ENCODE results near the gene GPC5.

GPC5 gene

DNA sequence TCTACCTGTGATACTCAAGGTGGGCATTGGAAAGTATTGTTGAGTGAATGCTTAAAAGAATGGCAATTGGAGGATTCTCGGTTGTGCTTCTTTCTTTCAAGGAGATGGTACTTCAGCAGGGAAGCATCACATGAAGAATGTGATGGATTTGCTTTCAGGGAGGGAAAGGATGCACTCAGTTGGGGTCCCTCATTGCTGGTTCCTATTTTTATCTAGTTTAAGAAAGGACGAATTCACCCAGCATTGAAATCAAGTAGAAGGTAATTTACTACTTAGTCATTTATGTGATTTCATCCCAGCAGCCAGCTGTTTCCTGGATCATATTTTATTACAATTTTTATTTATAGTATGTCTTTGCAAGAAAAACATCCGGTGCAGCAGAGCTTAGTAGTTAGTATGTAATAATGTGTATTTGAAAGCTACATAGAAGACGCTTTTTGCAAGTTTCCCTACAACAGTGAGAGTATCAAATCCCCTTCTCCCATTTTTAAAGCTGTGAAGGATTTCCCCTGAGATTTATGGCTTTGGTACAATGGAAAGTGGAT is 417.9 kb downstream of the GPC5 start:
- Histone ChIP-seq H3K9ac (ENCODE audit: low read depth, low read length) (no peak overlapping the region), H3K9me3 (ENCODE audit: insufficient read depth, low read depth, low read length) (no peaks in the 10 kb centered on the region), H3K4me3 (ENCODE audit: low read length) (no peak overlapping the region), H3K4me1 (ENCODE audit: insufficient read depth, low read length) (peaks cover 4% of the 10 kb centered on the region; the same call in 1 of the 2 replicates), H3K36me3 (ENCODE audit: insufficient read depth, low read length) (no peaks in the 10 kb centered on the region), H3K27me3 (ENCODE audit: insufficient read depth, low read length) (no peaks in the 10 kb centered on the region), H3K27ac (ENCODE audit: low read depth, low read length) (no peak overlapping the region)
- WGBS: 87% methylated on average over 3 of the region's 4 CpGs

GRCh38 chr13:91817250-91817649 is 418.8 kb downstream of the GPC5 start:
- no peaks in the 10 kb centered on the region for H3K9me3 ChIP-seq (ENCODE audit: insufficient read depth, low read depth, low read length)
- H3K4me3 ChIP-seq (ENCODE audit: low read length): no peak overlapping the region
- 95% methylated on average over 5 of the region's 5 CpGs for WGBS

GRCh38 chr13:91824416-91824815 is 426.0 kb downstream of the GPC5 start:
- Histone ChIP-seq H3K27ac (ENCODE audit: low read depth, low read length) (no peak overlapping the region), H3K9ac (ENCODE audit: low read depth, low read length) (no peak overlapping the region), H3K4me1 (ENCODE audit: insufficient read depth, low read length) (no peaks in the 10 kb centered on the region), H3K27me3 (ENCODE audit: insufficient read depth, low read length) (no peaks in the 10 kb centered on the region), H3K4me3 (ENCODE audit: low read length) (no peak overlapping the region), H3K9me3 (ENCODE audit: insufficient read depth, low read depth, low read length) (peaks cover 3% of the 10 kb centered on the region; the same call in 1 of the 2 replicates), H3K36me3 (ENCODE audit: insufficient read depth, low read length) (no peaks in the 10 kb centered on the region)

More at GRCh38 chr13:91817250-91817649, 418.8 kb downstream of the GPC5 start:
- Histone ChIP-seq H3K36me3 (ENCODE audit: insufficient read depth, low read length) (no peaks in the 10 kb centered on the region), H3K9ac (ENCODE audit: low read depth, low read length) (no peak overlapping the region), H3K27ac (ENCODE audit: low read depth, low read length) (no peak overlapping the region), H3K27me3 (ENCODE audit: insufficient read depth, low read length) (no peaks in the 10 kb centered on the region), H3K4me1 (ENCODE audit: insufficient read depth, low read length) (peaks cover 4% of the 10 kb centered on the region; the same call in 1 of the 2 replicates)

- no peaks in the 10 kb centered on the region for H3K4me1 ChIP-seq (ENCODE audit: insufficient read depth, low read length)
- H3K9me3 ChIP-seq (ENCODE audit: insufficient read depth, low read depth, low read length): peaks cover 3% of the 10 kb centered on the region; the same call in 1 of the 2 replicates
- H3K27me3 ChIP-seq (ENCODE audit: insufficient read depth, low read length): no peaks in the 10 kb centered on the region
- H3K36me3 ChIP-seq (ENCODE audit: insufficient read depth, low read length): no peaks in the 10 kb centered on the region
- no peak overlapping the region for H3K9ac ChIP-seq (ENCODE audit: low read depth, low read length)
- WGBS: 93% methylated on average over 2 of the region's 2 CpGs
- no peak overlapping the region for H3K4me3 ChIP-seq (ENCODE audit: low read length)
- no peak overlapping the region for H3K27ac ChIP-seq (ENCODE audit: low read depth, low read length)
Measured at GRCh38 chr13:91825516-91825915, 427.1 kb downstream of the GPC5 start.

DNA sequence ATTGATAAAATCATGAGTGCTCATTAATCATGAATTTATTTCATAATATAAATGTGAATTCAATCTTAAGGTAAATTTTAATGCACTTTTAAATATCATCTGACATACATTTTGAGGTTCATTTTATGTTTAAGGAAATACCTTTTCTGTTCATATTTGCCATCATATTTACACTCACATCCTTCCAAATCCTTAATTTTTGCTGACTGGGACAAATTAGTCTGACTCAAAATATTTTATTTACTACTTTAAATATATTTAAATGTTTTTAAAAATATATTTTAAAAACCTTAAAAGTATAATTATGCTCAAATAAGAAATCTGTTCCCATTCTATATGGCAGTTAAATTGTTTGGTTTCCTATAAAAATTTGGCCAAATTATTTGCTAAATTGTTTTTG is 438.1 kb downstream of the GPC5 start:
- H3K9me3 ChIP-seq (ENCODE audit: insufficient read depth, low read depth, low read length): no peaks in the 10 kb centered on the region
- H3K9ac ChIP-seq (ENCODE audit: low read depth, low read length): no peak overlapping the region
- H3K27me3 ChIP-seq (ENCODE audit: insufficient read depth, low read length): no peaks in the 10 kb centered on the region
- H3K4me1 ChIP-seq (ENCODE audit: insufficient read depth, low read length): no peaks in the 10 kb centered on the region
- no peak overlapping the region for H3K4me3 ChIP-seq (ENCODE audit: low read length)
- H3K36me3 ChIP-seq (ENCODE audit: insufficient read depth, low read length): no peaks in the 10 kb centered on the region
- H3K27ac ChIP-seq (ENCODE audit: low read depth, low read length): no peak overlapping the region

GRCh38 chr13:91845612-91846011 is 447.2 kb downstream of the GPC5 start:
- no peaks in the 10 kb centered on the region for H3K9me3 ChIP-seq (ENCODE audit: insufficient read depth, low read depth, low read length)
- no peaks in the 10 kb centered on the region for H3K4me1 ChIP-seq (ENCODE audit: insufficient read depth, low read length)
- no peak overlapping the region for H3K27ac ChIP-seq (ENCODE audit: low read depth, low read length)
- H3K4me3 ChIP-seq (ENCODE audit: low read length): no peak overlapping the region
- H3K27me3 ChIP-seq (ENCODE audit: insufficient read depth, low read length): no peaks in the 10 kb centered on the region
- no peak overlapping the region for H3K9ac ChIP-seq (ENCODE audit: low read depth, low read length)
- 100% methylated on average over 2 of the region's 3 CpGs for WGBS
- H3K36me3 ChIP-seq (ENCODE audit: insufficient read depth, low read length): no peaks in the 10 kb centered on the region

DNA sequence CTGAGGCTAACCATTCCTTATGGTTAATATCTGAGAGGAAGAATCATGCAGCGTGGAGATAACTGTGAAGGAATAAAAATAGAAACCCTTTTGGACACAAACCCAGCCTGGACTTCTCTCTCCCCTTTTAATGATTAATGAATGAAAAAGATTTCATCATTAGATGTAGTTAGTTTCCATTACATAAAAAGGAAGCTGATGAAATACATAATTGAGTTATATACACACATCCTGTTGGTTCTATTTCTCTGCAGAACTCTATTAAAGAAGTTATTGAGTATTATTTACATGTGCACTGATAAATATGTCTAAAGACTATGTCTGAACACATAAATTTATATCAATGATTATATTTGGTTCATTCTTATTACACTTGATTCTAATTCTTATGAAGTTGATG is 465.3 kb downstream of the GPC5 start:
- no peak overlapping the region for H3K4me3 ChIP-seq (ENCODE audit: low read length)
- H3K9ac ChIP-seq (ENCODE audit: low read depth, low read length): no peak overlapping the region
- H3K4me1 ChIP-seq (ENCODE audit: insufficient read depth, low read length): no peaks in the 10 kb centered on the region
- H3K27ac ChIP-seq (ENCODE audit: low read depth, low read length): no peak overlapping the region
- no peaks in the 10 kb centered on the region for H3K36me3 ChIP-seq (ENCODE audit: insufficient read depth, low read length)
- WGBS: no CpG with 5 or more reads among the region's 1 CpG
- no peaks in the 10 kb centered on the region for H3K27me3 ChIP-seq (ENCODE audit: insufficient read depth, low read length)
- no peaks in the 10 kb centered on the region for H3K9me3 ChIP-seq (ENCODE audit: insufficient read depth, low read depth, low read length)

DNA sequence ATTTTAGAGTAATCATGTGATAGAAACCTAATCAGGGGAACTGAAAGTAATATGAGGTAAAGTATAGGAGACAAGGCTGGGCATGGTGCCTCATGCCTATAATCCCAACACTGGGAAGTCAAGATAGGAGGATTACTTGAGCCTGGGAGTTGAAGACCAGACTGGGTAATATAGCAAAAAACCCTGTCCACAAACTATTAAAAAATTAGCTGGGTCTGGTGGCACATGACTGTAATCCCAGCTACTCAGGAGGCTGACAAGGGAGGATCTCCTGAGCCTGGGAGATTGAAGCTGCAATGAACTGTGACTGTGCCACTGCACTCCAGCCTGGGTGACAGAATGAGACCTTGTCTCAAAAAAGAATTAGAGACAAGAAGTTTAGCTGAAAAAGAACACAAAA is 469.9 kb downstream of the GPC5 start:
- H3K4me1 ChIP-seq (ENCODE audit: insufficient read depth, low read length): no peaks in the 10 kb centered on the region
- H3K27me3 ChIP-seq (ENCODE audit: insufficient read depth, low read length): no peaks in the 10 kb centered on the region
- no peak overlapping the region for H3K9ac ChIP-seq (ENCODE audit: low read depth, low read length)
- no peaks in the 10 kb centered on the region for H3K36me3 ChIP-seq (ENCODE audit: insufficient read depth, low read length)
- no peak overlapping the region for H3K4me3 ChIP-seq (ENCODE audit: low read length)
- H3K9me3 ChIP-seq (ENCODE audit: insufficient read depth, low read depth, low read length): no peaks in the 10 kb centered on the region
- H3K27ac ChIP-seq (ENCODE audit: low read depth, low read length): no peak overlapping the region

- no peaks in the 10 kb centered on the region for H3K9me3 ChIP-seq (ENCODE audit: insufficient read depth, low read depth, low read length)
- H3K4me1 ChIP-seq (ENCODE audit: insufficient read depth, low read length): no peaks in the 10 kb centered on the region
- 97% methylated on average over 2 of the region's 3 CpGs for WGBS
- no peaks in the 10 kb centered on the region for H3K27me3 ChIP-seq (ENCODE audit: insufficient read depth, low read length)
- no peak overlapping the region for H3K27ac ChIP-seq (ENCODE audit: low read depth, low read length)
- H3K4me3 ChIP-seq (ENCODE audit: low read length): no peak overlapping the region
- no peaks in the 10 kb centered on the region for H3K36me3 ChIP-seq (ENCODE audit: insufficient read depth, low read length)
- H3K9ac ChIP-seq (ENCODE audit: low read depth, low read length): no peak overlapping the region
Measured at GRCh38 chr13:91878491-91878890, 480.1 kb downstream of the GPC5 start.

DNA sequence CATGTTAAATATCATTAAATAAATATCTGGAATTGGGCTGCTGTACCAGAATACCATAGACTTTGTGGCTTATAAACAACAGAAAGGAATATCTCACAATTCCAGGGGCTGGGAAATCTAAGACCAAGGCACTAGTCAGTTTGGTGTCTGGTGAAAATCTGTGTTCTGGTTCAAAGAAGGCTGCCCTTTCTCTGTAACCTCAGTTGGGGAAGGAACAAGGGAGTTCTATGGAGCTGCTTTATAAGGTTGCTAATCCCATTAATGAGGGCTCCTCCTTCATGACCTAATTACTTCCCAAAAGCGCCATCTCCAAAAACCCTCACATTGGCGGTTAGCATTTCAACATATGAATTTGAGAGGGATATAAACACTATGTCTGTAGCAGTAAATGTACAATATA is 480.9 kb downstream of the GPC5 start:
- H3K4me3 ChIP-seq (ENCODE audit: low read length): no peak overlapping the region
- no peaks in the 10 kb centered on the region for H3K27me3 ChIP-seq (ENCODE audit: insufficient read depth, low read length)
- H3K4me1 ChIP-seq (ENCODE audit: insufficient read depth, low read length): no peaks in the 10 kb centered on the region
- no peak overlapping the region for H3K9ac ChIP-seq (ENCODE audit: low read depth, low read length)
- no peaks in the 10 kb centered on the region for H3K36me3 ChIP-seq (ENCODE audit: insufficient read depth, low read length)
- H3K27ac ChIP-seq (ENCODE audit: low read depth, low read length): no peak overlapping the region
- no CpG with 5 or more reads among the region's 2 CpGs for WGBS
- no peaks in the 10 kb centered on the region for H3K9me3 ChIP-seq (ENCODE audit: insufficient read depth, low read depth, low read length)

GRCh38 chr13:91882918-91883317 is 484.5 kb downstream of the GPC5 start:
- Histone ChIP-seq H3K4me3 (ENCODE audit: low read length) (no peak overlapping the region), H3K27ac (ENCODE audit: low read depth, low read length) (no peak overlapping the region), H3K36me3 (ENCODE audit: insufficient read depth, low read length) (no peaks in the 10 kb centered on the region), H3K27me3 (ENCODE audit: insufficient read depth, low read length) (no peaks in the 10 kb centered on the region), H3K4me1 (ENCODE audit: insufficient read depth, low read length) (no peaks in the 10 kb centered on the region), H3K9ac (ENCODE audit: low read depth, low read length) (no peak overlapping the region), H3K9me3 (ENCODE audit: insufficient read depth, low read depth, low read length) (no peaks in the 10 kb centered on the region)

DNA sequence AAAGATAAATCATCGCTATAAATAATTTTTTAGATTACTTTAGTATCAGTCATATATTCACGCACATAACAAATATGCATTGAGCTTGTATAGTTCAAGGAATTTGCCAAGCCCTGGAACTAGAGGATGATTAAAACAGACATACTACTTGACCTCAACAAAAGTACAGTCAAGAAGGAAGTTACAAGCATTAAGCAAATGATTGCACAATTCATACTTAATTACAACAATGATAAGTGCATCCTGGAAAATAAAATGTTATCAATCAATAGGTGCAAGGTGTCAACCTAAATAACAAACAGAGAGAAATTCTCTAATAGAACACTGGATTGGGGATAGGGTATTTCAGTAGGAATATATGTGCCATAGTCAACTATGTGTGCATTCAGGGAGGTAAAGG is 491.2 kb downstream of the GPC5 start:
- no peak overlapping the region for H3K4me3 ChIP-seq (ENCODE audit: low read length)
- no peak overlapping the region for H3K9ac ChIP-seq (ENCODE audit: low read depth, low read length)
- no peaks in the 10 kb centered on the region for H3K4me1 ChIP-seq (ENCODE audit: insufficient read depth, low read length)
- no peaks in the 10 kb centered on the region for H3K36me3 ChIP-seq (ENCODE audit: insufficient read depth, low read length)
- no peak overlapping the region for H3K27ac ChIP-seq (ENCODE audit: low read depth, low read length)
- no peaks in the 10 kb centered on the region for H3K9me3 ChIP-seq (ENCODE audit: insufficient read depth, low read depth, low read length)
- WGBS: no CpG with 5 or more reads among the region's 2 CpGs
- H3K27me3 ChIP-seq (ENCODE audit: insufficient read depth, low read length): no peaks in the 10 kb centered on the region

Data from HUES64 (cell line).